ENCODE data around the gene GZMM. TPM values are rescaled to one million over a fixed set of nuclear protein-coding genes. Genes with fewer than 3 reads are reported as not detected.

GZMM gene
- total RNA-seq, 4 donors from 2014 or later: 2.8 to 4.0 TPM; not detected in 2

GRCh38 chr19:547836-548720, 4.2 kb downstream of the GZMM start:
- no peak for DNase-seq
- H3K27me3 ChIP-seq: no peaks in the 10 kb centered on the region

GRCh38 chr19:548886-549830, 5.3 kb downstream of the GZMM start:
- Histone ChIP-seq H3K4me3 (no peak overlapping the region), H3K27ac (no peak overlapping the region), H3K27me3 (no peaks in the 10 kb centered on the region), H3K4me1 (peaks cover 0 to 6% (median 0%) of the 10 kb centered on the region in 4 donors), H3K36me3 (no peaks in the 10 kb centered on the region), H3K9me3 (no peaks in the 10 kb centered on the region)
- TF ChIP-seq, protein P1, sequence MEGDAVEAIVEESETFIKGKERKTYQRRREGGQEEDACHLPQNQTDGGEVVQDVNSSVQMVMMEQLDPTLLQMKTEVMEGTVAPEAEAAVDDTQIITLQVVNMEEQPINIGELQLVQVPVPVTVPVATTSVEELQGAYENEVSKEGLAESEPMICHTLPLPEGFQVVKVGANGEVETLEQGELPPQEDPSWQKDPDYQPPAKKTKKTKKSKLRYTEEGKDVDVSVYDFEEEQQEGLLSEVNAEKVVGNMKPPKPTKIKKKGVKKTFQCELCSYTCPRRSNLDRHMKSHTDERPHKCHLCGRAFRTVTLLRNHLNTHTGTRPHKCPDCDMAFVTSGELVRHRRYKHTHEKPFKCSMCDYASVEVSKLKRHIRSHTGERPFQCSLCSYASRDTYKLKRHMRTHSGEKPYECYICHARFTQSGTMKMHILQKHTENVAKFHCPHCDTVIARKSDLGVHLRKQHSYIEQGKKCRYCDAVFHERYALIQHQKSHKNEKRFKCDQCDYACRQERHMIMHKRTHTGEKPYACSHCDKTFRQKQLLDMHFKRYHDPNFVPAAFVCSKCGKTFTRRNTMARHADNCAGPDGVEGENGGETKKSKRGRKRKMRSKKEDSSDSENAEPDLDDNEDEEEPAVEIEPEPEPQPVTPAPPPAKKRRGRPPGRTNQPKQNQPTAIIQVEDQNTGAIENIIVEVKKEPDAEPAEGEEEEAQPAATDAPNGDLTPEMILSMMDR (IDR thresholded peaks at IDR 0.05): no peak
- TF ChIP-seq POLR2A (IDR thresholded peaks at IDR 0.05): no peak
- DNase-seq: no peak

More at GRCh38 chr19:547836-548720, 4.2 kb downstream of the GZMM start:
- Histone ChIP-seq H3K27ac (no peak overlapping the region), H3K4me3 (no peak overlapping the region), H3K36me3 (no peaks in the 10 kb centered on the region), H3K4me1 (peaks cover 0 to 6% (median 0%) of the 10 kb centered on the region in 4 donors), H3K9me3 (no peaks in the 10 kb centered on the region)
- no peak for TF ChIP-seq POLR2A (IDR thresholded peaks at IDR 0.05)
- TF ChIP-seq, protein P1 (IDR thresholded peaks at IDR 0.05): no peak

GRCh38 chr19:554817-555216, 11.0 kb downstream of the GZMM start:
- no peak overlapping the region for H3K27ac ChIP-seq

DNA sequence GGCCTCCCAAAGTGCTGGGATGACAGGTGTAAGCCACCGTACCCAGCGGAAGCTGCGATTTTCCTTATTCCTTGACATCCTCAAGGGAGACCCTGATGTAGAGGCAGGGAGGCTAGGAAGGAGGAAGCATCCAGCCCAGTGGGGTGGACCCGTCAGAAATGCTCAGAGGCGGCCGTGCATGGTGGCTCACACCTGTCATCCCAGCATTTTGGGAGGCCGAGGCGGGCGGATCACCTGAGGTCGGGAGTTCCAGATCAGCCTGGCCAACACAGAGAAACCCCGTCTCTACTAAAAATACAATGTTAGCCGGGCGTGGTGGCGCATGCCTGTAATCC, 11.6 kb downstream of the GZMM start:
- no peak overlapping the region for H3K4me3 ChIP-seq
- no peaks in the 10 kb centered on the region for H3K27me3 ChIP-seq
- H3K36me3 ChIP-seq: no peaks in the 10 kb centered on the region
- no peak for DNase-seq
- no peak overlapping the region for H3K27ac ChIP-seq
- H3K9me3 ChIP-seq: no peaks in the 10 kb centered on the region
- TF ChIP-seq, protein P1 (IDR thresholded peaks at IDR 0.05): no peak
- TF ChIP-seq POLR2A (IDR thresholded peaks at IDR 0.05): no peak
- peaks cover 0 to 25% (median 0%) of the 10 kb centered on the region in 4 donors for H3K4me1 ChIP-seq

More at GRCh38 chr19:554817-555216, 11.0 kb downstream of the GZMM start:
- no peak for DNase-seq
- no peaks in the 10 kb centered on the region for H3K9me3 ChIP-seq
- H3K4me3 ChIP-seq: no peak overlapping the region
- no peaks in the 10 kb centered on the region for H3K27me3 ChIP-seq
- peaks cover 0 to 25% (median 0%) of the 10 kb centered on the region in 4 donors for H3K4me1 ChIP-seq
- TF ChIP-seq, protein P1 (IDR thresholded peaks at IDR 0.05): no peak
- TF ChIP-seq POLR2A (IDR thresholded peaks at IDR 0.05): no peak
- H3K36me3 ChIP-seq: no peaks in the 10 kb centered on the region

- H3K9me3 ChIP-seq: no peaks in the 10 kb centered on the region
- no peak for TF ChIP-seq POLR2A (IDR thresholded peaks at IDR 0.05)
- TF ChIP-seq, protein P1 (IDR thresholded peaks at IDR 0.05): no peak
- no peak overlapping the region for H3K4me3 ChIP-seq
- H3K27me3 ChIP-seq: no peaks in the 10 kb centered on the region
- H3K27ac ChIP-seq: peak overlapping the region in 2 of 4 donors; percentile 19 to 39
- H3K4me1 ChIP-seq: peaks cover 0 to 19% (median 0%) of the 10 kb centered on the region in 4 donors
- DNase-seq: no peak
- no peaks in the 10 kb centered on the region for H3K36me3 ChIP-seq
Measured at GRCh38 chr19:556611-557382, 12.9 kb downstream of the GZMM start.

Measured in Peyer's patch (tissue), 4 donors.